IMR-90 (cell line): ENCODE results near the gene ABCC9. TPM values are rescaled to one million over a fixed set of nuclear protein-coding genes. Genes with fewer than 3 reads are reported as not detected.

Source experiments
- ATAC-seq: fragments of 200-7000 bp; cut with Tn5 transposase; 2 replicates; pipeline ENCODE4 v1.9.1; 2020; ENCODE audit warnings: low read depth, mild to moderate bottlenecking, moderate library complexity
- BruUV-seq: library from RNA; stranded (reverse); fragments of 400-500 nt; replicated peaks from 2 replicates; lab custom pipeline; 2021; lab: Mats Ljungman, UMichigan
- CTCF ChIA-PET: fragments of 300-600 bp; formaldehyde crosslinking; extraction: SDS; loops from one replicate; lab custom pipeline; 2021; ENCODE audit warnings: antibody characterized with exemption; lab: Yijun Ruan, JAX
- POLR2A ChIA-PET: fragments of 300-600 bp; sonication (Branson Sonifier 250); formaldehyde crosslinking; loops from one replicate; lab custom pipeline; 2022; ENCODE audit warnings: antibody characterized with exemption; ENCODE audit not compliant: unreplicated experiment; lab: Charles Lee
- DNase-seq: peaks from one replicate; pipeline ENCODE4 v3.0.0; 2013
- H2AFZ ChIP-seq: replicated peaks from 2 replicates; pipeline ENCODE3; 2013; ENCODE audit warnings: low read length, mild to moderate bottlenecking; ENCODE audit not compliant: poor library complexity
- H2AK5ac ChIP-seq: 2 replicates; pipeline ENCODE4 v1.6.1; 2013; ENCODE audit warnings: low read depth, low read length, inconsistent platforms
- H2AK9ac ChIP-seq: replicated peaks from 2 replicates; pipeline ENCODE3; 2013; ENCODE audit warnings: mild to moderate bottlenecking, low read depth, low read length, moderate library complexity; ENCODE audit not compliant: poor library complexity
- H2BK120ac ChIP-seq: 2 replicates; pipeline ENCODE4 v1.6.1; 2013; ENCODE audit warnings: low read depth, low read length, inconsistent platforms
- H2BK15ac ChIP-seq: 3 replicates; pipeline ENCODE4 v1.6.1; 2013; ENCODE audit warnings: low read depth, low read length, inconsistent platforms
- H2BK20ac ChIP-seq: 2 replicates; pipeline ENCODE4 v1.6.1; 2013; ENCODE audit warnings: low read depth, mild to moderate bottlenecking, inconsistent platforms, low read length, moderate library complexity
- H2BK5ac ChIP-seq: 2 replicates; pipeline ENCODE4 v1.6.1; 2013; ENCODE audit warnings: mild to moderate bottlenecking, low read depth, low read length, inconsistent platforms; ENCODE audit not compliant: poor library complexity, severe bottlenecking
- H3K14ac ChIP-seq: replicated peaks from 2 replicates; pipeline ENCODE4 v1.6.1; 2013; ENCODE audit warnings: low read depth, low read length, inconsistent platforms
- H3K18ac ChIP-seq: 2 replicates; pipeline ENCODE4 v1.6.1; 2013; ENCODE audit warnings: low read depth, low read length, control low read depth
- H3K23ac ChIP-seq: 2 replicates; pipeline ENCODE4 v1.6.1; 2013; ENCODE audit warnings: low read depth, low read length, inconsistent platforms
- H3K27ac ChIP-seq: 2 replicates; pipeline ENCODE4 v1.5.1; 2013; ENCODE audit warnings: mild to moderate bottlenecking, control low read depth, low read length; ENCODE audit not compliant: insufficient read depth
- H3K27me3 ChIP-seq: 2 replicates; pipeline ENCODE4 v1.6.1; 2013; ENCODE audit warnings: low read length; ENCODE audit not compliant: control insufficient read depth, insufficient read depth
- H3K36me3 ChIP-seq: 2 replicates; pipeline ENCODE4 v1.6.1; 2013; ENCODE audit warnings: low read length, mixed read lengths; ENCODE audit not compliant: control insufficient read depth, insufficient read depth
- H3K4ac ChIP-seq: 2 replicates; pipeline ENCODE4 v1.6.1; 2013; ENCODE audit warnings: low read depth, low read length, inconsistent platforms
- H3K4me1 ChIP-seq: 2 replicates; pipeline ENCODE4 v1.6.1; 2013; ENCODE audit warnings: low read length, mixed read lengths; ENCODE audit not compliant: control insufficient read depth, insufficient read depth
- H3K4me2 ChIP-seq: 2 replicates; pipeline ENCODE4 v1.6.1; 2013; ENCODE audit warnings: low read depth, mild to moderate bottlenecking, control low read depth, low read length, moderate library complexity
- H3K4me3 ChIP-seq: 2 replicates; pipeline ENCODE4 v1.5.1; 2013; ENCODE audit warnings: low read depth, mild to moderate bottlenecking, control low read depth, low read length, moderate library complexity; ENCODE audit not compliant: insufficient read depth
- H3K56ac ChIP-seq: 2 replicates; pipeline ENCODE4 v1.6.1; 2013; ENCODE audit warnings: low read length, inconsistent platforms; ENCODE audit not compliant: insufficient read depth; ENCODE audit errors: extremely low read depth
- H3K79me1 ChIP-seq, 2 experiments: 2 replicates each; pipeline ENCODE4 v1.6.1; 2013; ENCODE audit warnings: low read length in 2 of 2, inconsistent platforms in 1 of 2, low read depth in 1 of 2
- H3K9ac ChIP-seq: 2 replicates; pipeline ENCODE4 v1.6.1; 2013; ENCODE audit warnings: low read depth, low read length, control low read depth
- H3K9me1 ChIP-seq: 2 replicates; pipeline ENCODE4 v1.6.1; 2013; ENCODE audit warnings: low read length, inconsistent platforms; ENCODE audit not compliant: insufficient read depth
- H3K9me3 ChIP-seq: 2 replicates; pipeline ENCODE4 v1.6.1; 2013; ENCODE audit warnings: low read length; ENCODE audit not compliant: control insufficient read depth, insufficient read depth
- H4K20me1 ChIP-seq: 2 replicates; pipeline ENCODE4 v1.6.1; 2013; ENCODE audit warnings: low read length, inconsistent platforms; ENCODE audit not compliant: insufficient read depth
- H4K5ac ChIP-seq: 2 replicates; pipeline ENCODE4 v1.6.1; 2013; ENCODE audit warnings: mild to moderate bottlenecking, low read depth, low read length, control low read depth
- H4K8ac ChIP-seq, 2 experiments: 2 replicates each; pipeline ENCODE4 v1.6.1; 2013; ENCODE audit warnings: low read depth in 2 of 2, low read length in 2 of 2, control low read depth in 1 of 2, inconsistent platforms in 1 of 2
- H4K91ac ChIP-seq: 2 replicates; pipeline ENCODE4 v1.6.1; 2013; ENCODE audit warnings: low read depth, low read length, inconsistent platforms; ENCODE audit not compliant: insufficient read depth
- BHLHE40 ChIP-seq: fragments of 150-350 bp; IDR thresholded peaks from 2 replicates; pipeline ENCODE4 v1.6.1; 2016; ENCODE audit warnings: mild to moderate bottlenecking, low read depth, low read length
- CEBPB ChIP-seq: IDR thresholded peaks from 2 replicates; pipeline ENCODE4 v1.6.1; 2012; ENCODE audit warnings: low read depth, low read length, improper control_type of control experiment
- MAZ ChIP-seq: IDR thresholded peaks from 2 replicates; pipeline ENCODE4 v1.6.1; 2012; ENCODE audit warnings: low read depth, mild to moderate bottlenecking, low read length, improper control_type of control experiment, moderate library complexity, borderline replicate concordance
- POLR2A ChIP-seq: IDR thresholded peaks from 2 replicates; pipeline ENCODE4 v1.6.1; 2012; ENCODE audit warnings: mild to moderate bottlenecking, low read depth, low read length
- RFX5 ChIP-seq: IDR thresholded peaks from 2 replicates; pipeline ENCODE4 v1.8.0; 2012; ENCODE audit warnings: low read depth, mild to moderate bottlenecking, low read length, moderate library complexity
- WGBS, 2 experiments: methylation state at CpG; one replicate each; pipeline versions ENCODE4 v1.1.5 to v1.1.7; 2013; ENCODE audit warnings: missing lambda C conversion rate in 2 of 2; ENCODE audit not compliant: insufficient read length in 1 of 2; ENCODE audit errors: extremely low coverage in 2 of 2; 5-methylcytosine and 5-hydroxymethylcytosine counted together
- dilution Hi-C: fragments of 300-500 bp; cut with HindIII; formaldehyde crosslinking; loops from one replicate; pipeline ENCODE4 v1.14.3; 2018; ENCODE audit warnings: low sequenced_read_pairs; ENCODE audit not compliant: unreplicated experiment
- in situ Hi-C: fragments of 300-500 bp; cut with MboI; formaldehyde crosslinking; loops from 3 replicates; pipeline ENCODE4 v1.14.3; 2019; ENCODE audit warnings: low sequenced_read_pairs, inconsistent platforms, mixed read lengths
- intact Hi-C: fragments of 100-400 bp; cut with micrococcal nuclease; formaldehyde crosslinking; loops from 2 replicates; pipeline ENCODE4 v1.10.0; 2022
- polyA plus RNA-seq, 3 experiments: library from polyadenylated mRNA; depleted of rRNA; stranded (reverse); fragments of >200 nt; gene quantifications; 2 replicates each; pipeline ENCODE4 v1.2.3, GENCODE V29; 2012; ENCODE audit warnings: low replicate concordance in 1 of 3
- total RNA-seq: library from RNA; depleted of rRNA; stranded (reverse); fragments of >200 nt; gene quantifications from 2 replicates; pipeline ENCODE4 v1.2.3, GENCODE V29; 2012
- TF ChIP-seq, protein P1 (sequence below): conservative IDR thresholded peaks from 2 replicates; pipeline ENCODE4 v1.5.1; 2012; ENCODE audit warnings: mild to moderate bottlenecking, low read depth, low read length, improper control_type of control experiment

The ABCC9 gene
- total and polyA plus RNA-seq, 2 of the 4 experiments (the other 2 are of a cell fraction): 1.2 to 6.6 TPM

GRCh38 chr12:21769307-21769706 is 171.9 kb downstream of the ABCC9 start:
- Histone ChIP-seq H3K4ac (no peak overlapping the region), H2AK9ac (no peak overlapping the region), H2AK5ac (no peak overlapping the region), H4K8ac (no peak overlapping the region), H3K9ac (no peak overlapping the region), H3K9me3 (no peaks in the 10 kb centered on the region), H4K5ac (no peak overlapping the region), H3K9me1 (no peaks in the 10 kb centered on the region), H3K36me3 (no peaks in the 10 kb centered on the region; the same call in 1 of the 2 replicates), H3K4me1 (peaks cover 2% of the 10 kb centered on the region; the same call in 1 of the 2 replicates), H4K20me1 (no peaks in the 10 kb centered on the region), H3K4me3 (no peak overlapping the region), H3K27me3 (no peaks in the 10 kb centered on the region), H4K91ac (no peak overlapping the region), H2BK15ac (no peak overlapping the region), H3K18ac (no peak overlapping the region; the same call in 1 of the 2 replicates), H2AFZ (no peak overlapping the region), H3K23ac (no peak overlapping the region), H2BK20ac (no peak overlapping the region), H3K27ac (no peak overlapping the region), H2BK120ac (no peak overlapping the region), H3K79me1 (peaks cover 0 to 7% of the 10 kb centered on the region in 2 experiments; a peak in 2 of 4 replicates), H2BK5ac (no peak overlapping the region), H3K4me2 (no peak overlapping the region), H3K56ac (no peak overlapping the region), H3K14ac (no peak overlapping the region)
- no peak for TF ChIP-seq MAZ
- TF ChIP-seq BHLHE40: no peak
- TF ChIP-seq CEBPB: no peak
- TF ChIP-seq, protein P1, sequence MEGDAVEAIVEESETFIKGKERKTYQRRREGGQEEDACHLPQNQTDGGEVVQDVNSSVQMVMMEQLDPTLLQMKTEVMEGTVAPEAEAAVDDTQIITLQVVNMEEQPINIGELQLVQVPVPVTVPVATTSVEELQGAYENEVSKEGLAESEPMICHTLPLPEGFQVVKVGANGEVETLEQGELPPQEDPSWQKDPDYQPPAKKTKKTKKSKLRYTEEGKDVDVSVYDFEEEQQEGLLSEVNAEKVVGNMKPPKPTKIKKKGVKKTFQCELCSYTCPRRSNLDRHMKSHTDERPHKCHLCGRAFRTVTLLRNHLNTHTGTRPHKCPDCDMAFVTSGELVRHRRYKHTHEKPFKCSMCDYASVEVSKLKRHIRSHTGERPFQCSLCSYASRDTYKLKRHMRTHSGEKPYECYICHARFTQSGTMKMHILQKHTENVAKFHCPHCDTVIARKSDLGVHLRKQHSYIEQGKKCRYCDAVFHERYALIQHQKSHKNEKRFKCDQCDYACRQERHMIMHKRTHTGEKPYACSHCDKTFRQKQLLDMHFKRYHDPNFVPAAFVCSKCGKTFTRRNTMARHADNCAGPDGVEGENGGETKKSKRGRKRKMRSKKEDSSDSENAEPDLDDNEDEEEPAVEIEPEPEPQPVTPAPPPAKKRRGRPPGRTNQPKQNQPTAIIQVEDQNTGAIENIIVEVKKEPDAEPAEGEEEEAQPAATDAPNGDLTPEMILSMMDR: no peak
- TF ChIP-seq POLR2A: no peak
- no peak for TF ChIP-seq RFX5
- peak; percentile 13 for DNase-seq
- BruUV-seq: no TSS peak
- ChIA-PET CTCF (no interaction called here), POLR2A (no interaction called here)
- no peak for ATAC-seq
- WGBS, 2 experiments: 100% methylated on average over 1 of the region's 2 CpGs; no CpG with 5 or more reads in 1 of the 2 experiments
- intact Hi-C loops: no loop called here
- dilution Hi-C loops: no loop called here
- in situ Hi-C loops: no loop called here
